ENCODE results near the gene ATP10A. TPM values are rescaled to one million over a fixed set of nuclear protein-coding genes. Genes with fewer than 3 reads are reported as not detected.

ATP10A gene
- total and polyA plus RNA-seq, 9 of the 15 experiments (the other 6 are each of a cell fraction or from before 2014, with no cell fraction given) = 0.09 TPM; not detected in 8

- Histone ChIP-seq H3K9me3 (replicated peaks; ENCODE audit: control insufficient read depth, insufficient read depth, low read depth, low read length) (no peaks in the 10 kb centered on the region), H3K79me2 (ENCODE audit: control insufficient read depth, insufficient read depth, low read length) (no peaks in the 10 kb centered on the region), H2AFZ (ENCODE audit: low read depth, low read length) (no peak overlapping the region), H3K36me3 (ENCODE audit: control insufficient read depth, insufficient read depth, low read length) (no peaks in the 10 kb centered on the region), H3K9ac (ENCODE audit: insufficient read depth in 1 of 2, low read depth in 2 of 2, low read length in 2 of 2) (no peak overlapping the region), H3K27ac (ENCODE audit: extremely low read depth, low read depth, low read length) (no peak overlapping the region), H4K20me1 (replicated peaks; ENCODE audit: control insufficient read depth, insufficient read depth, low read length) (no peaks in the 10 kb centered on the region), H3K4me3 (no peak overlapping the region), H3K4me1 (replicated peaks in 1 of 2; ENCODE audit: control insufficient read depth in 2 of 2, insufficient read depth in 2 of 2, low read length in 2 of 2) (no peaks in the 10 kb centered on the region), H3K4me2 (ENCODE audit: insufficient read depth, low read length) (no peak overlapping the region), H3K9me1 (ENCODE audit: control insufficient read depth, insufficient read depth, low read length) (no peaks in the 10 kb centered on the region), H3K27me3 (ENCODE audit: control insufficient read depth in 2 of 2, insufficient read depth in 2 of 2, low read length in 2 of 2) (peaks cover 0 to 51% of the 10 kb centered on the region in 2 experiments; a peak in 2 of 5 replicates)
- ATAC-seq (peak; percentile 59), FAIRE-seq (no peak), DNase-seq (ENCODE audit: extremely low read depth in 1 of 4, low spot score in 3 of 4) (peak in 1 of 4 experiments; percentile 9)
- 0 out of 6 replicates have a peak, but pooled peaks of 1 of the 3 experiments have one; percentile 24 for TF ChIP-seq CTCF (IDR thresholded peaks at IDR 0.05 in 2 of 3, conservative IDR thresholded peaks at IDR 0.05 in 1 of 3; ENCODE audit: insufficient read depth in 2 of 3, low read depth in 1 of 3, low read length in 3 of 3)
- TF ChIP-seq ZNF41 (CRISPR knock-in tag; conservative IDR thresholded peaks at IDR 0.05) = no peak
- ChIA-PET POLR2A (interaction anchor here (1.3 kb wide), 1 partner anchor 35 kb away, joined by 4 read pairs; no protein-coding TSS in a partner anchor), CTCF (ENCODE audit: low intra/inter-chr PET ratio) (no interaction called here)
- BruUV-seq (replicated peaks) = no TSS peak
- WGBS (ENCODE audit: insufficient coverage, low coverage, missing lambda C conversion rate) = 0% methylated on average over 13 of the region's 13 CpGs
- intact Hi-C loops (cut with micrococcal nuclease) = loop anchor here (10.0 kb wide), 2 partner anchors 187 to 243 kb away; no protein-coding TSS in a partner anchor
- in situ Hi-C loops (cut with MboI) = no loop called here
These were observed 171.3 kb downstream of the ATP10A start for GRCh38 chr15:25691544-25692430.
